Karpas-422 (cell line): Measurements from ENCODE around the gene PRSS8. TPM values are rescaled to one million over a fixed set of nuclear protein-coding genes. Genes with fewer than 3 reads are reported as not detected.
"Not testable (repeated sequence)": the region's sequence is repeated elsewhere in the genome, so short reads cannot be mapped to it uniquely, and the experiment has no call there.

Experiments used
- DNase-seq: peaks from one replicate; pipeline ENCODE4 v3.0.0-alpha.2; 2015
- H2AFZ ChIP-seq: fragments of 200-600 bp; sonication (generic); 2 replicates; pipeline ENCODE4 v1.6.1; 2014; ENCODE audit warnings: antibody characterized with exemption, low read length, mixed read lengths
- H3K27ac ChIP-seq: fragments of 200-600 bp; sonication (generic); 2 replicates; pipeline ENCODE4 v1.5.1; 2014; ENCODE audit warnings: mild to moderate bottlenecking, low read length, moderate library complexity
- H3K27me3 ChIP-seq: fragments of 200-600 bp; sonication (generic); 2 replicates; pipeline ENCODE4 v1.6.1; 2014; ENCODE audit warnings: low read length, mixed read lengths
- H3K36me3 ChIP-seq: fragments of 200-600 bp; sonication (generic); 2 replicates; pipeline ENCODE4 v1.6.1; 2014; ENCODE audit warnings: low read length, mixed read lengths; ENCODE audit not compliant: insufficient read depth
- H3K4me1 ChIP-seq: fragments of 200-600 bp; sonication (generic); 2 replicates; pipeline ENCODE4 v1.6.1; 2014; ENCODE audit warnings: mild to moderate bottlenecking, low read length, mixed read lengths
- H3K4me2 ChIP-seq: fragments of 200-600 bp; sonication (generic); 2 replicates; pipeline ENCODE4 v1.6.1; 2014; ENCODE audit warnings: low read length, low read depth, mild to moderate bottlenecking; ENCODE audit not compliant: poor library complexity, severe bottlenecking
- H3K4me3 ChIP-seq: fragments of 200-600 bp; sonication (generic); 2 replicates; pipeline ENCODE4 v1.5.1; 2014; ENCODE audit warnings: mild to moderate bottlenecking, antibody characterized with exemption, low read length, mixed read lengths
- H3K79me2 ChIP-seq: fragments of 200-600 bp; sonication (generic); 2 replicates; pipeline ENCODE4 v1.6.1; 2014; ENCODE audit warnings: mild to moderate bottlenecking, low read length, mixed read lengths
- H3K9ac ChIP-seq: fragments of 200-600 bp; sonication (generic); 2 replicates; pipeline ENCODE4 v1.6.0; 2014; ENCODE audit warnings: low read length
- H3K9me2 ChIP-seq: fragments of 200-600 bp; sonication (generic), shearing (Covaris generic); replicated peaks from 2 replicates; pipeline ENCODE4 v1.6.0; 2014; ENCODE audit warnings: mild to moderate bottlenecking, low read length, moderate library complexity; ENCODE audit not compliant: insufficient read depth
- H3K9me3 ChIP-seq: fragments of 300-700, 200-600 bp; sonication (generic); 2 replicates; pipeline ENCODE4 v1.6.1; 2014; ENCODE audit warnings: low read length, mixed read lengths
- H4K20me1 ChIP-seq: fragments of 200-600 bp; sonication (generic); 2 replicates; pipeline ENCODE4 v1.6.1; 2014; ENCODE audit warnings: mild to moderate bottlenecking, antibody characterized with exemption, low read length, low read depth; ENCODE audit not compliant: insufficient read depth
- total RNA-seq: library from RNA; depleted of rRNA; stranded (reverse); fragments of >200 nt; shearing (Covaris generic); gene quantifications from 2 replicates; pipeline ENCODE4 v1.2.3, GENCODE V29; 2014; ENCODE audit warnings: low replicate concordance

PRSS8 gene
- total RNA-seq, 1 experiment from 2014 or later: not detected

DNA sequence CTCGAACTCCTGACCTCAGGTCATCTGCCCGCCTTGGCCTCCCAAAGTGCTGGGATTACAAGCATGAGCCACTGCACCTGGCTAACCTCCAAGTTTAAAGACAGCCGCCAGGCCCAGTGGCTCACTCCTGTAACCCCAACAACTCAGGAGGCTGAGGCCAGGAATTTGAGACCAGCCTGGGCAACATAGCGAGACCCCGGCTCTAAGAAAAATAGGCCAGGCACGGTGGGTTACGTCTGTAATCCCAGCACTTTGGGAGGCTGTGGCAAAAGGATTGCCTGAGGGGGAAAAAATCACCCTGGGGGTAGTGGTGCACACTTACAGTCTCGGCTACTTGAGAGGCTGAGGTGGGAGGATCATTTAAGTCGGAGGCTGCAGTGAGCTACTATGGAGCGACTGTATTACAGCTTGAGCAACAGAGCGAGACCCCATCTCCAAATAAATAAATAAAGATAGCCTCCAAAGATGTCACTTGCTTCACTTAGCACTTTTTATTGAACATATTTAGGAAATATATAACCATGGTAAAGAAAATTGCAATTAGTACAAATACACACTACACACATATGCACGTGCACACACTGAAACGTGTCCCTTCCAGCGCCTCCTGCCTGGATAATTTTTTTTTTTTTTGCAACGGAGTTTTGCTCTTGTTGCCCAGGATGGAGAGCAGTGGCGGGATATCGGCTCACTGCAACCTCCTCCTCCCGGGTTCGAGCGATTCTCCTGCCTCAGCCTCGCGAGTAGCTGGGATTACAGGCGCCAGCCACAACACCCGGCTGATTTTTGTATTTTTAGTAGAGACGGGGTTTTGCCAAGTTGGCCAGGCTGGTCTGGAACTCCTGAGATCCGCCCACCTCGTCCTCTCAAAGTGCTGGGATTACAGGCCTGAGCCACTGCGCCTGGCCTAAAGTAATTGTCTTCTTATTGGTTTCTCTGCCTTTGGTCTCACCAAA is 28.7 kb downstream of the PRSS8 start:
- Histone ChIP-seq H2AFZ (no peak overlapping the region), H3K27ac (no peak overlapping the region), H3K9ac (peak overlapping the region; percentile 96), H3K4me1 (peaks cover 20% of the 10 kb centered on the region), H3K27me3 (no peaks in the 10 kb centered on the region), H4K20me1 (no peaks in the 10 kb centered on the region), H3K36me3 (no peaks in the 10 kb centered on the region; the same call in 1 of the 2 replicates), H3K79me2 (peaks cover 18% of the 10 kb centered on the region), H3K9me2 (no peaks in the 10 kb centered on the region), H3K9me3 (no peaks in the 10 kb centered on the region), H3K4me2 (peak overlapping the region; percentile 79), H3K4me3 (peak overlapping the region; percentile 92; the same call in 1 of the 2 replicates)
- peak; percentile 35 for DNase-seq

DNA sequence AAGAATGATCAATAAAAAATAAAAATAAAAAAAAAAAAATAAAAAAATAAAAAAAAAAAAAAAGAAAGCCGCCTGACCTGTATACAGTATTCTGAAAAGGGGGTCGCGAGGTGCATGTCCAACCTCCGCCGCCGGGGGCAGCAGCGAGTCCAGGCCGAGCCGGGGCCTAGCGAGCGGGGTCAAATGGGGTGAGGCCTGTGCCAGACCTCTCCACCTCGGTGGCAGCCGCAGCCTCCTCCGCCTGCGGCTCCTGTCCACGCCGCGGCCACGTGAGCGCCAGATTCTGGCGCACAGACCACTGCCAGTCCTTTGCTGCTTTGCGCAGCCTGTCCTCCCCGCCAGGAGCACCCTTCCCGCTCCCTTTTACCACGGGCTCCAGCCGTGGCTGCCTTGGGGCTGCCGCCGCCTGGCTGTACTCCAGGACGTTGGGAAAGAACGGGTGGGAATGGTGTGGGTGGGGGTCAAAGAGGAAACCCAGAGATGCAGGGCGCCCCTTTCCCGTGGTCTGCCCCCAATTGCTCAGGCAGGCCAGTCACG is 29.8 kb downstream of the PRSS8 start:
- Histone ChIP-seq H3K36me3 (no peaks in the 10 kb centered on the region; the same call in 1 of the 2 replicates), H3K27me3 (no peaks in the 10 kb centered on the region), H3K79me2 (peaks cover 18% of the 10 kb centered on the region), H3K27ac (no peak overlapping the region), H2AFZ (peak overlapping the region; percentile 95), H3K4me2 (no peak overlapping the region), H3K9me3 (no peaks in the 10 kb centered on the region), H3K4me1 (peaks cover 20% of the 10 kb centered on the region), H3K4me3 (no peak overlapping the region), H3K9me2 (no peaks in the 10 kb centered on the region), H4K20me1 (no peaks in the 10 kb centered on the region), H3K9ac (0 out of 2 replicates have a peak overlapping the region, but pooled peaks have one; percentile 39)
- DNase-seq: peak; percentile 93

DNA sequence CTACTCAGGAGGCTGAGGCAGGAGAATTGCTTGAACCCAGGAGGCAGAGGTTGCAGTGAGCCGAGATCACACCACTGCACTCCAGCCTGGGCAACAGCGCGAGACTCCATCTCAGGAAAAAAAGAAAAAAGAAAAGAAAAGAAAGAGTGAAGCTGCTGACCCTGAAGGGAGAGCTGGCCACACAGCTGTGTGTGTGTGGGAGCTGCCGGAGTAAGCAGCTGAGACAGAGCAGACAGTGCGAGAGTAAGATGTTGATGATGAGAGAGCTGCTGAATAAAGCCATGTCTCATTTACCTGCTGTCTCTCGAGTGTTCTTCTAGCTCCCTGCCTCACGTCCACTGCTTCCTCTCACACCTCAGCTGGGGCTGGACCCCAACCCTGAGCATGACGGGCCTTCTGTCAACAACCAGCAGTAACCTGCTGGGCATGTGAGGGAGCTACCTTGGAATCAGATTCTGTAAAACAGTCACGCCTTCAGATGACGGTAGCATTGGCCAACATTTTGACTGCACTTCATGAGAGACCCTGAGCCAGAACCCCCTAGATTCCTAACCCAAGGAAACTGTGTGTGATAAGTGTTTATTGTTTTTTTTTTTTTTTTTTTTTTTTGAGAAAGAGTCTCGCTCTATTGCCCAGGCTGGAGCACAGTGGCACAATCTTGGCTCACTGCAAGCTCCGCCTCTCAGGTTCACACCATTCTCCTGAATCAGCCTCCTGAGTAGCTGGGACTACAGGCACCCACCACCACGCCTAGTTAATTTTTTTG is 34.5 kb downstream of the PRSS8 start:
- H3K4me2 ChIP-seq, H3K9me3 ChIP-seq, DNase-seq, H3K4me3 ChIP-seq, H3K9ac ChIP-seq, H4K20me1 ChIP-seq, H3K27ac ChIP-seq, H2AFZ ChIP-seq, H3K4me1 ChIP-seq, H3K36me3 ChIP-seq, H3K79me2 ChIP-seq, H3K9me2 ChIP-seq, H3K27me3 ChIP-seq: not testable (repeated sequence)

DNA sequence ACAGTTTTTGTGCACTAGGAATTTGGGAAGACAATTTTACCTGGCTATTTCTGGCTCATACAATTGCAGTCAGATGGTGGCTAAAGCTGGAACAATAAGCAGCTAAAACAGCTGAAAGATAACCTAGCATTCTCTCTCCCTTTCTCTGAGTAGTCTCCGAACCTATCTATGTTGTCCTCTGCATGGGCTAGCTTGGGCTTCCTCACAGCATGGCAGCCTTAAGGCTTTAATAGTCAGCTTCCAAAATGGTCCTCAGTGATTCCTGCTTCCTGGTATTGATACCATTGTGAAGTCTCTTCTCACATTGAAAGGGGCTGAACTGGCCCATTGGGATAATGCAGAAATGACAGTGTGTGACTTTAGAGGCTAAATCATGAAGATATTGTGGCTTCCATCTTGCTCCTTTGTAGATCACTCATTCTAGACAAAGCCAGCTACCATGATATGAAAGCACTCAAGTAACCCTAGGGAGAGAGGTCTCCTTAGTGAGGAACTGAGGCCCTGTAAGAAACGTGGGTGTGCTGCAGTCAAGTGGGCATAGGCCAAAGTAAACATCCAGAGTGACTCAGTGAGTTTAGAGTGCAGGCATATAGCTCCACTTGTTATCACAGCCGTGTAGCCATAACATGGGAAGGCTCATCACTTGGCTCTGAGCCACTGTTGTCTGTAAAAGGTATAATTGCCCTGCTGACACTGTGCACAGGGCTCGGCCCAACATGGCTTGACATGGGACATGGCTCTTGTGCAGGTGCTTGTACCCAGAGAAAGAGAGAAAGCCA is 35.5 kb downstream of the PRSS8 start:
- Histone ChIP-seq H3K9me3 (no peaks in the 10 kb centered on the region), H4K20me1 (no peaks in the 10 kb centered on the region), H3K27me3 (no peaks in the 10 kb centered on the region), H2AFZ (no peak overlapping the region), H3K79me2 (no peaks in the 10 kb centered on the region), H3K9ac (no peak overlapping the region), H3K4me1 (peaks cover 8% of the 10 kb centered on the region), H3K9me2 (no peaks in the 10 kb centered on the region), H3K27ac (no peak overlapping the region), H3K36me3 (no peaks in the 10 kb centered on the region), H3K4me3 (no peak overlapping the region), H3K4me2 (no peak overlapping the region)
- DNase-seq: no peak

DNA sequence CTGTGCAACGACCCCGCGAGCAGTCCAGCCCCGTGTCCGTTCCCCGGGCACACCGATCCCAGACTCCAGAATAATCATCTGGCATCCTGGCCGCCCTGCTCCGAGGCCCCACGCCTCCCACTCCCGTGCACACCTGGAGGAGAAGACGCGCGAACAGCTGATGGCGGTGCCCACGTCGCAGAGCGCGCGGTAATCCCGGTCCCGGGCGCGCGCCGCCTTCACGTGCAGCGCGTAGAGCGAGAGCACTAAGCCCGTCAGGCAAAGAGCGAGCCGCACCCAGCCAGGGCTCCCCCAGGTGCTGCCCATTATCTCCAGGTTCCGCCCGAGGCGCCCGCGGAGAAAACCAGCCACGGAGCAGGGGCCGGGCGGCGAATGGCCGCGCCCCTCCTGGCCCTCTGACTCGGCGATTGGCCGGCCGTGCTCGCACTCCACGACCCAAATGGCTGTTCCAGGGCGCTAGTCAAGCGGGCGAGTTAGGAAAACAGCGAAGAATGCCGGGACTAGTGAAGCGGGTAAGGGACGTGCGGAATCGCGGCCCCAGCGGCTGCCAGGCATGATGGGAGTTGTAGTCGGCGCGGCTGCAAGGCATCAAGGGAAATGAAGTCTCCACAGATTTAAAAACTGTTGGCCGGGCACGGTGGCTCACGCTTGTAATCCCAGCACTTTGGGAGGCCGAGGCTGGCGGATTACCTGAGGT is 41.0 kb downstream of the PRSS8 start, which contains the start of gene VKORC1:
Gene VKORC1 (minus strand): TSS at position 374 of the 697 bp plus-strand sequence. CDS start 68 bp downstream, at position 306.
- no peaks in the 10 kb centered on the region for H3K27me3 ChIP-seq
- H3K9me3 ChIP-seq: no peaks in the 10 kb centered on the region
- peak; percentile 97 for DNase-seq
- peak within 1 kb of the TSS; percentile 69 for H3K27ac ChIP-seq
- H3K36me3 ChIP-seq: 0 out of 2 replicates have a peak, but pooled peaks cover 4% of the 10 kb centered on the region
- peak within 1 kb of the TSS; percentile 89 for H3K4me2 ChIP-seq
- H3K9ac ChIP-seq: peak within 1 kb of the TSS; percentile 92
- H4K20me1 ChIP-seq: 0 out of 2 replicates have a peak, but pooled peaks cover 4% of the 10 kb centered on the region
- H3K79me2 ChIP-seq: peaks cover 31% of the 10 kb centered on the region
- H3K4me1 ChIP-seq: peaks cover 18% of the 10 kb centered on the region
- no peaks in the 10 kb centered on the region for H3K9me2 ChIP-seq
- peak within 1 kb of the TSS; percentile 77 for H2AFZ ChIP-seq
- peak within 1 kb of the TSS; percentile 97 for H3K4me3 ChIP-seq

DNA sequence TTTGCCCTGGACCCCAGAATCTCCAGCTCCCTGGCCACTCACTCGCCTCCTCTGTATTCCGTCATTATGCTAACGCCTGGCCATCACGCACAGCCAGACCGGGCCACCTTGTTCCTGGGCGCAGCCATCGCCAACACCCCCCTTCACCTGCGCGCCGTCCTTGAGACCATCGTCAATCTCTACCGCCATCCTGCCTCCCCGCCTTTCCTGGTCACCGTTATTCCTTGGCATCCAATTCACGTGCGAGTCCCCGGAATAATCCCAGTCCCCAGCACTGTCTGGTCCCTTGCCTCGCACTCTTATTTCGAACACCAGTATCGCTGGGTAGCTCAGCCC is 41.5 kb downstream of the PRSS8 start:
- no peaks in the 10 kb centered on the region for H3K27me3 ChIP-seq

DNA sequence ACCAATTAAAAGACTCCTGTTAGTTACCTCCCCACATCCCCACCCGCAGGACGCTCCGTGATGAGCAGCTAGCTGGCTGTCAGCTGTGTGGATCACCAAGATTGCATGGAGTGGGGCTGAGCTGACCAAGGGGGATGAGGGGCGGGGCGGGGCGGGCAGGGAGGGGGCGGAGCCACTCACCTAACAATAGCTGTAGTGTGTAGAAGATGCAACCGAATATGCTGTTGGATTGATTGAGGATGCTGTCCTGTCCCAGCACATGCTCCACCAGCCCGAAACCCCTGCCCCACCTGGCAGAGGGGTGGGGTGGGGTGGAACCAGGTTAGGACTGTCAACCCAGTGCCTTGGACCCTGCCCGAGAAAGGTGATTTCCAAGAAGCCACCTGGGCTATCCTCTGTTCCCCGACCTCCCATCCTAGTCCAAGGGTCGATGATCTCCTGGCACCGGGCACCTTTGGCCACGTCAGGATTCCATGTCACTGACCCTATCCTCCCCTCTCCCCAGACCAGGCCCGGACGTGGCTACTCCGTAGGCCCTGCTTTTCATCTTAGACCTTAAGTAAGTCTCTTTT is 42.3 kb downstream of the PRSS8 start:
- DNase-seq: peak; percentile 68
- H3K27ac ChIP-seq: no peak overlapping the region; the same call in 1 of the 2 replicates

More for the DNA sequence above, 41.5 kb downstream of the PRSS8 start:
- H3K4me1 ChIP-seq: peaks cover 18% of the 10 kb centered on the region
- peak; percentile 61 for DNase-seq
- H3K4me2 ChIP-seq: peak overlapping the region; percentile 89
- H2AFZ ChIP-seq: peak overlapping the region; percentile 58; the same call in 1 of the 2 replicates
- 0 out of 2 replicates have a peak, but pooled peaks cover 4% of the 10 kb centered on the region for H3K36me3 ChIP-seq
- peak overlapping the region; percentile 69 for H3K27ac ChIP-seq
- peak overlapping the region; percentile 97 for H3K4me3 ChIP-seq
- H3K9me2 ChIP-seq: no peaks in the 10 kb centered on the region
- H4K20me1 ChIP-seq: 0 out of 2 replicates have a peak, but pooled peaks cover 4% of the 10 kb centered on the region
- H3K9me3 ChIP-seq: no peaks in the 10 kb centered on the region
- H3K79me2 ChIP-seq: peaks cover 31% of the 10 kb centered on the region
- peak overlapping the region; percentile 92 for H3K9ac ChIP-seq

More for the DNA sequence above, 42.3 kb downstream of the PRSS8 start:
- Histone ChIP-seq H3K4me2 (peak overlapping the region; percentile 89), H3K4me3 (peak overlapping the region; percentile 97), H3K9me2 (no peaks in the 10 kb centered on the region), H2AFZ (no peak overlapping the region), H3K27me3 (no peaks in the 10 kb centered on the region), H3K79me2 (peaks cover 31% of the 10 kb centered on the region), H3K9ac (peak overlapping the region; percentile 92), H3K36me3 (0 out of 2 replicates have a peak, but pooled peaks cover 4% of the 10 kb centered on the region), H3K4me1 (peaks cover 18% of the 10 kb centered on the region), H3K9me3 (no peaks in the 10 kb centered on the region), H4K20me1 (0 out of 2 replicates have a peak, but pooled peaks cover 4% of the 10 kb centered on the region)
